ENCODE measurements around the gene GATAD2B.

GRCh38 chr1:153872934-153873333 is 49.8 kb downstream of the GATAD2B start:
- TF ChIP-seq RAD21 (conservative IDR thresholded peaks at IDR 0.05) = no peak
- TF ChIP-seq, protein P1, sequence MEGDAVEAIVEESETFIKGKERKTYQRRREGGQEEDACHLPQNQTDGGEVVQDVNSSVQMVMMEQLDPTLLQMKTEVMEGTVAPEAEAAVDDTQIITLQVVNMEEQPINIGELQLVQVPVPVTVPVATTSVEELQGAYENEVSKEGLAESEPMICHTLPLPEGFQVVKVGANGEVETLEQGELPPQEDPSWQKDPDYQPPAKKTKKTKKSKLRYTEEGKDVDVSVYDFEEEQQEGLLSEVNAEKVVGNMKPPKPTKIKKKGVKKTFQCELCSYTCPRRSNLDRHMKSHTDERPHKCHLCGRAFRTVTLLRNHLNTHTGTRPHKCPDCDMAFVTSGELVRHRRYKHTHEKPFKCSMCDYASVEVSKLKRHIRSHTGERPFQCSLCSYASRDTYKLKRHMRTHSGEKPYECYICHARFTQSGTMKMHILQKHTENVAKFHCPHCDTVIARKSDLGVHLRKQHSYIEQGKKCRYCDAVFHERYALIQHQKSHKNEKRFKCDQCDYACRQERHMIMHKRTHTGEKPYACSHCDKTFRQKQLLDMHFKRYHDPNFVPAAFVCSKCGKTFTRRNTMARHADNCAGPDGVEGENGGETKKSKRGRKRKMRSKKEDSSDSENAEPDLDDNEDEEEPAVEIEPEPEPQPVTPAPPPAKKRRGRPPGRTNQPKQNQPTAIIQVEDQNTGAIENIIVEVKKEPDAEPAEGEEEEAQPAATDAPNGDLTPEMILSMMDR (IDR thresholded peaks at IDR 0.05; ENCODE audit: poor library complexity, severe bottlenecking) = no peak
